Neural progenitor cell (in vitro differentiated cells): ENCODE measurements around the gene SPAG9. TPM values are rescaled to one million over a fixed set of nuclear protein-coding genes. Genes with fewer than 3 reads are reported as not detected.

Source experiments
- DNase-seq: peaks from one replicate; pipeline ENCODE4 v3.0.0-alpha.2; 2016; ENCODE audit warnings: low spot score
- H2AFZ ChIP-seq: fragments of 200-600 bp; sonication (generic); replicated peaks from 2 replicates; pipeline ENCODE4 v1.6.1; 2016; ENCODE audit warnings: antibody characterized with exemption
- H3F3A ChIP-seq: fragments of 200-600 bp; sonication (generic); 2 replicates; pipeline ENCODE4 v1.6.1; 2016; ENCODE audit warnings: antibody characterized with exemption, low read depth
- H3K27ac ChIP-seq: fragments of 200-600 bp; sonication (generic); 2 replicates; pipeline ENCODE4 v1.5.1; 2016; ENCODE audit warnings: mild to moderate bottlenecking
- H3K27me3 ChIP-seq: fragments of 200-600 bp; sonication (generic); 2 replicates; pipeline ENCODE4 v1.6.1; 2016; ENCODE audit warnings: mild to moderate bottlenecking, moderate library complexity
- H3K36me3 ChIP-seq: fragments of 200-600 bp; sonication (generic); 2 replicates; pipeline ENCODE4 v1.5.1; 2016
- H3K4me1 ChIP-seq: fragments of 200-600 bp; sonication (generic); 2 replicates; pipeline ENCODE4 v1.6.1; 2016; ENCODE audit warnings: mixed run types
- H3K4me2 ChIP-seq: fragments of 200-600 bp; sonication (generic); 2 replicates; pipeline ENCODE4 v1.6.1; 2016
- H3K4me3 ChIP-seq: fragments of 200-600 bp; sonication (generic); 2 replicates; pipeline ENCODE4 v1.5.1; 2016
- H3K79me2 ChIP-seq: fragments of 200-600 bp; sonication (generic); 2 replicates; pipeline ENCODE4 v1.6.1; 2016; ENCODE audit warnings: low read depth
- H3K9ac ChIP-seq: fragments of 200-600 bp; sonication (generic); 2 replicates; pipeline ENCODE4 v1.6.1; 2016
- H3K9me3 ChIP-seq: fragments of 200-600 bp; sonication (generic); 2 replicates; pipeline ENCODE4 v1.5.1; 2016; ENCODE audit warnings: low read depth
- H4K20me1 ChIP-seq: fragments of 200-600 bp; sonication (generic); 2 replicates; pipeline ENCODE4 v1.6.1; 2016; ENCODE audit warnings: low read depth
- H3K27ac Mint-ChIP-seq: 3 replicates; pipeline ENCODE4 v1.8.0; 2021; ENCODE audit warnings: mixed read lengths
- H3K27me3 Mint-ChIP-seq: 2 replicates; pipeline ENCODE4 v1.8.0; 2022; ENCODE audit warnings: low read depth, mild to moderate bottlenecking, inconsistent platforms, moderate library complexity, mixed read lengths; ENCODE audit not compliant: insufficient read depth
- H3K36me3 Mint-ChIP-seq: 3 replicates; pipeline ENCODE4 v1.8.0; 2021; ENCODE audit warnings: mixed read lengths
- H3K4me1 Mint-ChIP-seq: 3 replicates; pipeline ENCODE4 v1.8.0; 2021; ENCODE audit warnings: mixed read lengths
- H3K4me3 Mint-ChIP-seq: 3 replicates; pipeline ENCODE4 v1.8.0; 2021; ENCODE audit warnings: mild to moderate bottlenecking, moderate library complexity, mixed read lengths
- H3K9me3 Mint-ChIP-seq: 3 replicates; pipeline ENCODE4 v1.8.0; 2020; ENCODE audit warnings: mixed read lengths
- CTCF ChIP-seq: fragments of 200-600 bp; sonication (generic); IDR thresholded peaks from 2 replicates; pipeline ENCODE4 v1.5.1; 2017; ENCODE audit warnings: antibody characterized with exemption, mild to moderate bottlenecking
- EZH2 ChIP-seq: fragments of 200-600 bp; sonication (generic); IDR thresholded peaks from 2 replicates; pipeline ENCODE4 v1.6.1; 2017; ENCODE audit warnings: antibody characterized with exemption, mild to moderate bottlenecking, moderate library complexity
- EZH2phosphoT487 ChIP-seq: fragments of 200-600 bp; sonication (generic); IDR thresholded peaks from 2 replicates; pipeline ENCODE4 v1.6.1; 2017; ENCODE audit warnings: antibody characterized with exemption
- total RNA-seq: library from RNA; depleted of rRNA; stranded (reverse); fragments of >200 nt; gene quantifications from 2 replicates; pipeline ENCODE4 v1.2.3, GENCODE V29; 2015; ENCODE audit warnings: low replicate concordance

The SPAG9 gene
- total RNA-seq, 1 donor from 2014 or later: 99.5 TPM

DNA sequence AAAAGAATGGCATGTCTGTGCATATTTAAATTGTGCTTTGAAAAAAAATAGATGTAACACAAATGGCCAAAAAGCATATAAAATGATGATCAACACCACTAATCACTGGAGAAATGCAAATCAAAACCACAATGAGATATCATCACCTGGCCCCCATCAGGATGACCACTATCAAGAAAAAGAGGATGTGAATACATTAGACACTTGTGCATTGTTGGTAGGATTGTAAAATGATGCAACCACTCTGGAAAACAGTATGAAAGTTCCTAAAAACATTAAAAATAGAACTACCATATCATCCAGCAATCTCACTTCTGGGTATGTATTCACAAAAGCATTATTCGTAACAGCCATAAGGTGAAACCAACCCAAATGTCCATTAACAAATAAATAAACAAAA, 91.5 kb downstream of the SPAG9 start:
- no peak overlapping the region for H2AFZ ChIP-seq
- Mint-ChIP-seq H3K4me1 (no peaks in the 10 kb centered on the region), H3K4me3 (no peak overlapping the region), H3K36me3 (peaks cover 2% of the 10 kb centered on the region), H3K27me3 (no peaks in the 10 kb centered on the region), H3K9me3 (no peaks in the 10 kb centered on the region), H3K27ac (no peak overlapping the region)
- no peaks in the 10 kb centered on the region for H3K27me3 ChIP-seq
- H3K4me1 ChIP-seq: no peaks in the 10 kb centered on the region
- H3K79me2 ChIP-seq: peaks cover 6% of the 10 kb centered on the region
- no peak for DNase-seq
- H3K36me3 ChIP-seq: no peaks in the 10 kb centered on the region
- H3K9ac ChIP-seq: no peak overlapping the region
- no peaks in the 10 kb centered on the region for H3K9me3 ChIP-seq
- no peak overlapping the region for H3K27ac ChIP-seq
- TF ChIP-seq EZH2: no peak
- no peak for TF ChIP-seq EZH2phosphoT487
- no peak for TF ChIP-seq CTCF
- no peaks in the 10 kb centered on the region for H4K20me1 ChIP-seq
- H3F3A ChIP-seq: peaks cover 6% of the 10 kb centered on the region
- H3K4me3 ChIP-seq: no peak overlapping the region
- no peak overlapping the region for H3K4me2 ChIP-seq

DNA sequence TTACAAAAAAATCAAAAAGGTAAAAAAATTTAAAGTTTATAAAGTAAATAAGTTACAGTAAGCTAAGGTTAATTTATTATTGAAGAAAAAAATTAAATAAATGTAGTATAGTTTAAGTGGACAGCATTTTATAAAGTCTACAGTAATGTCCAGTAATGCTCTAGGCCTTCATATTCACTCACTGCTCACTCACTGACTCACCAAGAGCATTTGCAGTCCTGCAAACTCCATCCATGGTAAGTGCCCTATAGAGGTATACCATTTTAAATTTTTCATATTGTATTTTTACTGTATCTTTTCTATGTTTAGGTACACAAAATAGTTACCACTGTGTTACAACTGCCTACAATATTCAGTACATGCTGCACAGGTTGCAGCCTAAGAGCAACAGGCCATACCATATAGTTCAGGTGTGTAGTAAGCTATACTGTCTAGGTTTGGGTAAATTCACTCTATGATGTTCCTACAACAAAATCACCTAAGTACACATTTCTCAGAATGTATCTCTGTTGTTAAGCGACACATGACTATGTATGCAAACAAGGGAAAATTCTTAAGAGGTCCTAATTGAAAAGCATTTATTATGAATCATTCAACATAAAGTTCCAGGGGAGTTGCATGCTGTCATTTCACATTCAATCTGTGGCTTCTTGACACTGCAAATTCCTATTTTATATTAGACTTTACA, 92.3 kb downstream of the SPAG9 start:
- no peak overlapping the region for H3K4me3 Mint-ChIP-seq
- H3K9me3 ChIP-seq: no peaks in the 10 kb centered on the region

DNA sequence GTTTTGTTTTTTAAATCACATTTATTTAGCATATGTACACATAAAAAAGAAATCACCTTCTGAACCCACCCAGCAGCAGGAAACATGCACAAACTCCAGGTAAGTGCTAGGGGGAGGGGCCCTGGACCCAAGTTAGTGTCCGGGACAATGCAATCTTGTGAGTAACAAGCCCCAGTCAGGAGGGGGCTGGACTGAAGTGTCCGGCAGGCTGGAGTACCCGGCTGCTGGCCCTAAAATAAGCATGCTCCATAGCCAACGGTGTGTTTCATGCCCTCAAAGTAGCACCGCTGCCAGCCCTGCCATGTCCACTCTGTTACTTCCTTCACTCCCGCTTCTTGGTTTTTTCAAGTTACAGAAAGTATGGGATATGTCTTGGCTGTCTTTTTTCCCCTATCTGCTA, 102.1 kb downstream of the SPAG9 start:
- H3K27me3 Mint-ChIP-seq: no peaks in the 10 kb centered on the region
- Histone ChIP-seq H3K4me3 (no peak overlapping the region), H4K20me1 (peaks cover 4% of the 10 kb centered on the region), H3K79me2 (peaks cover 4% of the 10 kb centered on the region), H3K27me3 (no peaks in the 10 kb centered on the region), H3K27ac (no peak overlapping the region), H3F3A (peaks cover 21% of the 10 kb centered on the region), H3K9ac (no peak overlapping the region), H3K9me3 (no peaks in the 10 kb centered on the region), H3K36me3 (peaks cover 25% of the 10 kb centered on the region), H2AFZ (no peak overlapping the region), H3K4me1 (peaks cover 8% of the 10 kb centered on the region), H3K4me2 (no peak overlapping the region)
- H3K9me3 Mint-ChIP-seq: no peaks in the 10 kb centered on the region
- no peak overlapping the region for H3K4me3 Mint-ChIP-seq
- peaks cover 18% of the 10 kb centered on the region for H3K36me3 Mint-ChIP-seq
- no peak overlapping the region for H3K27ac Mint-ChIP-seq
- TF ChIP-seq CTCF: no peak
- TF ChIP-seq EZH2: no peak
- no peak for TF ChIP-seq EZH2phosphoT487
- no peak for DNase-seq
- H3K4me1 Mint-ChIP-seq: no peaks in the 10 kb centered on the region

More for the DNA sequence above, 92.3 kb downstream of the SPAG9 start:
- Histone ChIP-seq H3K79me2 (peaks cover 7% of the 10 kb centered on the region), H3K4me2 (no peak overlapping the region), H3K4me3 (no peak overlapping the region), H3K36me3 (no peaks in the 10 kb centered on the region), H3K4me1 (no peaks in the 10 kb centered on the region), H4K20me1 (no peaks in the 10 kb centered on the region), H3K27ac (no peak overlapping the region), H3K9ac (no peak overlapping the region), H3F3A (peaks cover 11% of the 10 kb centered on the region), H3K27me3 (no peaks in the 10 kb centered on the region), H2AFZ (no peak overlapping the region)
- DNase-seq: no peak
- Mint-ChIP-seq H3K36me3 (peaks cover 2% of the 10 kb centered on the region), H3K4me1 (no peaks in the 10 kb centered on the region), H3K9me3 (no peaks in the 10 kb centered on the region), H3K27ac (no peak overlapping the region), H3K27me3 (no peaks in the 10 kb centered on the region)
- TF ChIP-seq EZH2 (no peak), CTCF (no peak), EZH2phosphoT487 (no peak)
